ENCODE measurements around the gene KRTAP16-1. TPM values are rescaled to one million over a fixed set of nuclear protein-coding genes. Genes with fewer than 3 reads are reported as not detected.

The KRTAP16-1 gene
- total and polyA plus RNA-seq, 2 donors (not counting 3 experiments of a cell fraction or from before 2014, with no cell fraction given) = not detected

DNA sequence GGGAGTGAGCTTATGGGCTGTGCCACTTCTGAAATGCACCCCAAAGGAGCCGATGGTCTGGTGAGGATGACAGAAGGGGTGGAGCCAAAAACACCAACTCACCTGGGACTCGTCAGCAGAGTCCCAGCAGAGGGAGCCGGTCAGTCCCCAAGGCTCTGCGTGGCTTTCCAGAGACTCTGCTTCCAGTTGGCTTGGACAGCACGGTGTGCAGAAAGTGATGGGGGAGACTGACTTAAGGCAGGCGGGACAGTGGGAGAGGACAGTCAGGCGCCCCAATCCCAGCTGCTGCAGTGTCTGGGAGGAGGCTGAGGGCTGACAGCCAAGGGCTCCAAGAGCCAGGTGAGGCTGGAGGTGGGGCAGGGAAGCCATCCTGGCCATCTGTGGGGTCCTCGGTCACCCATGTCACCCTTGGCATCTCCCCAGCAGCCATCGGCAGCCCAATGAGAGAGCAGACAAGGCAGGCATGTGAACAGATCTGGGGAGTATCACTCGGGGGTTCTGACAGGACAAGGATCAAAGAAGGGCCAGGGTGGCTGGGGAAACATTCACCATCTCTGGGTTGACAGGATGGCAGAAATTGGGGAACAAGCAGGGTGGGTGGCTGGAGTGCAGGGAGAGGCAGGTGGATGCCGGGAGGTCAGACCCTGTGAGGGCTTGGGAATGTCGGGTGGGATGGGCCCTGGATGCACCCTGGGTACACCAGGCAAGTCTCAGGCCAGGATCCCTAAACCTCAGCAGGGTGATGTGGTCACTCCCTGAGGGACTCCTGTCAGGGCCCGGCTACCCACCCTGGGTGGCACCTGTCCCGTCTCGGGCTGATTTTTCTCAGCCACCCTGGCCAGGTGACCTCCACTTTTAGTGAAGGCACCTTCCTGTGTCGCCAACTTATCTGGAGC is 15.3 kb upstream of the KRTAP16-1 start:
- intact Hi-C loops (cut with micrococcal nuclease) = loop anchor here (10.0 kb wide), 1 partner anchor 340 kb away; no protein-coding TSS in a partner anchor
- CTCF ChIA-PET = interaction anchor here (3.3 kb wide), 1 partner anchor 414 kb away, joined by 34 read pairs; no protein-coding TSS in a partner anchor

More for the DNA sequence above, 15.3 kb upstream of the KRTAP16-1 start:
- no peak for TF ChIP-seq MAX (IDR thresholded peaks at IDR 0.05; ENCODE audit: insufficient read depth, insufficient read length)
- TF ChIP-seq POLR2AphosphoS5 (IDR thresholded peaks at IDR 0.05; ENCODE audit: insufficient read depth, low read depth, low read length) = no peak
- no peak for TF ChIP-seq EZH2 (IDR thresholded peaks at IDR 0.05; ENCODE audit: borderline replicate concordance, low read depth, low read length, severe bottlenecking)
- no peak for TF ChIP-seq FOS (IDR thresholded peaks at IDR 0.05; ENCODE audit: borderline replicate concordance, insufficient read depth, low read length)
- no peak for TF ChIP-seq JUN (IDR thresholded peaks at IDR 0.05; ENCODE audit: borderline replicate concordance, insufficient read depth, insufficient read length, low read depth)
- TF ChIP-seq POLR2A (IDR thresholded peaks at IDR 0.05; ENCODE audit: low read depth, low read length) = no peak
- no TSS peak for BruUV-seq (replicated peaks)
- Histone ChIP-seq H3K36me3 (ENCODE audit: control insufficient read depth in 2 of 2, extremely low read depth in 1 of 2, insufficient read depth in 2 of 2, low read length in 2 of 2) (no peaks in the 10 kb centered on the region), H3K79me2 (ENCODE audit: control insufficient read depth, insufficient read depth, low read length) (no peaks in the 10 kb centered on the region), H3K9ac (replicated peaks; ENCODE audit: extremely low read depth, insufficient read depth, low read length) (no peak overlapping the region), H3K9me3 (replicated peaks; ENCODE audit: control insufficient read depth, insufficient read depth, low read length) (no peaks in the 10 kb centered on the region), H3K4me3 (replicated peaks in 1 of 3; ENCODE audit: insufficient read depth in 1 of 3, low read depth in 1 of 3, low read length in 3 of 3) (no peak overlapping the region), H3K27ac (ENCODE audit: insufficient read depth, low read depth, low read length) (no peak overlapping the region), H4K20me1 (replicated peaks; ENCODE audit: control insufficient read depth, extremely low read depth, insufficient read depth, low read length) (no peaks in the 10 kb centered on the region), H3K4me1 (ENCODE audit: control insufficient read depth, extremely low read depth, insufficient read depth, low read length) (no peaks in the 10 kb centered on the region), H3K27me3 (ENCODE audit: control insufficient read depth in 2 of 2, insufficient read depth in 2 of 2, low read length in 2 of 2) (no peaks in the 10 kb centered on the region), H3K4me2 (ENCODE audit: insufficient read depth, low read length) (no peak overlapping the region), H3K9me1 (replicated peaks; ENCODE audit: control insufficient read depth, extremely low read depth, insufficient read depth, low read length) (no peaks in the 10 kb centered on the region), H2AFZ (ENCODE audit: low read depth, low read length) (no peak overlapping the region)
- dilution Hi-C loops (cut with MboI; ENCODE audit: extremely low pct_ligation_motif_present, low sequenced_read_pairs) = no loop called here
- FAIRE-seq (no peak), DNase-seq (ENCODE audit: low read depth, low spot score) (no peak)
- POLR2A ChIA-PET = no interaction called here

Data from endothelial cell of umbilical vein (primary cell).